MM.1S (cell line): ENCODE data around the gene TENM4.

Experiments
- EZH2phosphoT487 ChIP-seq: fragments of 300-600 bp; sonication (generic); IDR thresholded peaks from 2 replicates; pipeline ENCODE4 v1.6.1; 2018; ENCODE audit warnings: antibody characterized with exemption, low read length
- TF ChIP-seq, protein P1 (sequence below): fragments of 300-600 bp; sonication (generic); IDR thresholded peaks from 2 replicates; pipeline ENCODE4 v1.5.1; 2016; ENCODE audit warnings: antibody characterized with exemption, low read length, mixed read lengths

DNA sequence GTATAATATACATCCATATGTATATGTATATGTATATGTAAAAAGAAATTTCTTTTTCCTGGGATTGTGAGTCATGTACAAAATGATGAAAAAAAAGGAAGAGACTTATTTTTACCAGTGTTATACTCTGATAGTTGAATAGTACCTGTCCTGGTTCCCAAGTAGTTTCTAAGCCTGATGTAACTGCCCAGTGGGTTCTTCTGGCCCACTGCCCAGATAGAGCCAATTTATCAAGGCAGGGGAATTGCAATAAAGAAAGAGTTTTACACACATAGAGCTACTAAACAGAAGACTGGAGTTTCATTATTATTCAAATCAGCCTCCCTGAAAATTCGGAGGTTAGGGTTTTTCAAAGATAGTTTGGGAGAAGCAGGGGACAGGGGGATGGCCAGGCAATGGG lies 837.0 kb downstream of the TENM4 start:
- TF ChIP-seq, protein P1, sequence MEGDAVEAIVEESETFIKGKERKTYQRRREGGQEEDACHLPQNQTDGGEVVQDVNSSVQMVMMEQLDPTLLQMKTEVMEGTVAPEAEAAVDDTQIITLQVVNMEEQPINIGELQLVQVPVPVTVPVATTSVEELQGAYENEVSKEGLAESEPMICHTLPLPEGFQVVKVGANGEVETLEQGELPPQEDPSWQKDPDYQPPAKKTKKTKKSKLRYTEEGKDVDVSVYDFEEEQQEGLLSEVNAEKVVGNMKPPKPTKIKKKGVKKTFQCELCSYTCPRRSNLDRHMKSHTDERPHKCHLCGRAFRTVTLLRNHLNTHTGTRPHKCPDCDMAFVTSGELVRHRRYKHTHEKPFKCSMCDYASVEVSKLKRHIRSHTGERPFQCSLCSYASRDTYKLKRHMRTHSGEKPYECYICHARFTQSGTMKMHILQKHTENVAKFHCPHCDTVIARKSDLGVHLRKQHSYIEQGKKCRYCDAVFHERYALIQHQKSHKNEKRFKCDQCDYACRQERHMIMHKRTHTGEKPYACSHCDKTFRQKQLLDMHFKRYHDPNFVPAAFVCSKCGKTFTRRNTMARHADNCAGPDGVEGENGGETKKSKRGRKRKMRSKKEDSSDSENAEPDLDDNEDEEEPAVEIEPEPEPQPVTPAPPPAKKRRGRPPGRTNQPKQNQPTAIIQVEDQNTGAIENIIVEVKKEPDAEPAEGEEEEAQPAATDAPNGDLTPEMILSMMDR, result no peak
- no peak for TF ChIP-seq EZH2phosphoT487
